Panc1 (cell line): Measurements from ENCODE around the gene BICDL2.

Source experiments
- CTCF ChIP-seq: fragments of 450-650 bp; IDR thresholded peaks from 2 replicates; pipeline ENCODE4 v1.5.1; 2017; ENCODE audit warnings: mild to moderate bottlenecking
- POLR2AphosphoS5 ChIP-seq: IDR thresholded peaks from 2 replicates; pipeline ENCODE4 v1.6.1; 2012; ENCODE audit warnings: mild to moderate bottlenecking, low read depth, low read length, moderate library complexity
- REST ChIP-seq, 2 experiments: IDR thresholded peaks; 2 replicates each; pipeline ENCODE4 v1.6.1; 2011 to 2012; ENCODE audit warnings: low read depth in 2 of 2, control low read depth in 1 of 2, low read length in 1 of 2, mild to moderate bottlenecking in 1 of 2, moderate library complexity in 1 of 2; ENCODE audit not compliant: insufficient read depth in 1 of 2
- TCF7L2 ChIP-seq: IDR thresholded peaks from 2 replicates; pipeline ENCODE4 v1.6.1; 2011; ENCODE audit warnings: mild to moderate bottlenecking, low read depth, low read length, inconsistent platforms

- TF ChIP-seq TCF7L2 (peak; percentile 21; the same call in 1 of the 2 replicates), REST (IDR thresholded peaks at IDR 0.05; ENCODE audit: insufficient read depth in 1 of 2, low read depth in 2 of 2, low read length in 1 of 2) (0 out of 4 replicates have a peak, but pooled peaks of 1 of the 2 experiments have one; percentile 42), CTCF (no peak), POLR2AphosphoS5 (peak; percentile 63)
Observed at GRCh38 chr16:3020247-3020603, 16.5 kb downstream of the BICDL2 start, which contains the start of gene TNFRSF12A.
